Measurements from ENCODE around the gene ANK3.

ANK3 gene

GRCh38 chr10:60299961-60300883, 89.5 kb downstream of the ANK3 start:
- Mint-ChIP-seq H3K27me3 (ENCODE audit: low read depth, poor library complexity) (no peaks in the 10 kb centered on the region), H3K4me1 (peaks cover 5% of the 10 kb centered on the region)
- DNase-seq: no peak

GRCh38 chr10:60299390-60299778, 90.3 kb downstream of the ANK3 start:
- H3K36me3 Mint-ChIP-seq (ENCODE audit: low read depth): no peaks in the 10 kb centered on the region
- peaks cover 9% of the 10 kb centered on the region for H3K9me3 Mint-ChIP-seq
- DNase-seq: no peak
- TF ChIP-seq CTCF (IDR thresholded peaks at IDR 0.05): no peak
- H3K4me1 Mint-ChIP-seq: peaks cover 5% of the 10 kb centered on the region
- no peak overlapping the region for H3K27ac Mint-ChIP-seq
- no peak overlapping the region for H3K4me3 Mint-ChIP-seq
- no peaks in the 10 kb centered on the region for H3K27me3 Mint-ChIP-seq (ENCODE audit: low read depth, poor library complexity)

More at GRCh38 chr10:60299961-60300883, 89.5 kb downstream of the ANK3 start:
- Mint-ChIP-seq H3K4me3 (no peak overlapping the region), H3K36me3 (ENCODE audit: low read depth) (no peaks in the 10 kb centered on the region), H3K9me3 (peaks cover 9% of the 10 kb centered on the region), H3K27ac (no peak overlapping the region)
- TF ChIP-seq CTCF (IDR thresholded peaks at IDR 0.05): no peak

GRCh38 chr10:60298408-60299389, 91.0 kb downstream of the ANK3 start:
- no peak for TF ChIP-seq CTCF (IDR thresholded peaks at IDR 0.05)
- H3K4me3 Mint-ChIP-seq: no peak overlapping the region
- peaks cover 9% of the 10 kb centered on the region for H3K9me3 Mint-ChIP-seq
- no peaks in the 10 kb centered on the region for H3K27me3 Mint-ChIP-seq (ENCODE audit: low read depth, poor library complexity)
- H3K36me3 Mint-ChIP-seq (ENCODE audit: low read depth): no peaks in the 10 kb centered on the region
- H3K4me1 Mint-ChIP-seq: peaks cover 5% of the 10 kb centered on the region
- no peak overlapping the region for H3K27ac Mint-ChIP-seq
- DNase-seq: no peak

- no peak for TF ChIP-seq CTCF (IDR thresholded peaks at IDR 0.05)
- Mint-ChIP-seq H3K4me3 (no peak overlapping the region), H3K27me3 (ENCODE audit: low read depth, poor library complexity) (no peaks in the 10 kb centered on the region), H3K4me1 (peaks cover 5% of the 10 kb centered on the region), H3K9me3 (no peaks in the 10 kb centered on the region), H3K36me3 (ENCODE audit: low read depth) (no peaks in the 10 kb centered on the region), H3K27ac (no peak overlapping the region)
- no peak for DNase-seq
Observed at GRCh38 chr10:60296073-60296472, 93.6 kb downstream of the ANK3 start.

GRCh38 chr10:60295028-60295937, 94.4 kb downstream of the ANK3 start:
- no peak for TF ChIP-seq CTCF (IDR thresholded peaks at IDR 0.05)
- peaks cover 5% of the 10 kb centered on the region for H3K4me1 Mint-ChIP-seq
- H3K27ac Mint-ChIP-seq: no peak overlapping the region
- no peak overlapping the region for H3K4me3 Mint-ChIP-seq
- no peaks in the 10 kb centered on the region for H3K36me3 Mint-ChIP-seq (ENCODE audit: low read depth)
- H3K27me3 Mint-ChIP-seq (ENCODE audit: low read depth, poor library complexity): no peaks in the 10 kb centered on the region
- no peaks in the 10 kb centered on the region for H3K9me3 Mint-ChIP-seq
- DNase-seq: no peak
